HG02840 (cell line): ENCODE data around the gene TOM1L1.

ENCODE experiments used
- ATAC-seq: cut with Tn5 transposase; IDR thresholded peaks from one replicate; pipeline ENCODE4 v1.9.1; 2021; ENCODE audit warnings: mild to moderate bottlenecking, moderate library complexity, moderate number of reproducible peaks; ENCODE audit not compliant: unreplicated experiment, low FRiP score

The TOM1L1 gene

DNA sequence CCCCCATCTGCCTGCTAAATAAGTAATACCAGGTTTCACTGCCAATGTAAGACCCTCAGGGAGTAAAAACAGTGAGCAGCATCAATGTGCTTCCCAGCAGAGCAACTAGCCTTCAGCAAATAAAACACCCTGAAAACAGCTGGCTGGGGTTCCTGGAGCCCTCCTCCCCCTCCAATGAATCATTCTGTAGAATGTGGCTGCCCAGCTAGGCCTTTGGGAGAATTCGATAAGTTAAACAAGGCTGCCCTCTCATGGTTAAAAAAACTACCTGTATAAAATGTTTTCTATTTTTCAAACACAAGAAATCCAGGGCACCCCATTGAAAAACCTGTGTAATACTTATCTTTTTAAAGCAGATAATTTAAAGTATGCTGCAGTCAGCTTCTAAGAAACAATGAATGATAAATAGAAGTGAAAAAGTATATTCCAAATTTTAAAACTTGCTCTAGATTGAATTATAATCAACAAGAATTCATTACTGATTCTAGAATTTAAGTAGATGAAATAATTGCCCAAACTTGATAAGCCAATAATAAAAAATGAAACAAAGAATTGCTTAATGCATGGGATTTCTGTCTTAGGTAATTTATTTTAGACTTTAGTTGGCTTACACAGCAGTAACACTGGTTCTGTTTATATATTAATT, 9.4 kb upstream of the TOM1L1 start:
- no peak for ATAC-seq

DNA sequence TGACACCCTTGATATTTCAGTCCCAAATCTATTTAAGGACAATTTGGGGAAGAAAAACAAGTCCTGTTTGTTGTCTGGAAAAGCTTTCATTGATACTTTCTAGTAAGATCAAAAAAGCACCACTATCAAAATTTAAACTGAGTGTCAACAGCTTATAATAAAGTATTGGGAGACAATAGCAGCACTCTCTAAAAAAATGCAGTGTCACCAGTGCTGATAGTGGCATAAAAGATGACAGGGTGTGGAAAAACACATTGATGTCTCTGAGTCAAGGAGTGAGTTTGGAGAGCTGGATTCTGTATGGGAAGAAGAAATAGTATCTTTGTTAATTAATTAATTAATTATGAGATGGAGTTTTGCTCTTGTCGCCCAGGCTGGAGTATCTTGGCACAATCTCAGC, 8.3 kb upstream of the TOM1L1 start:
- no peak for ATAC-seq

DNA sequence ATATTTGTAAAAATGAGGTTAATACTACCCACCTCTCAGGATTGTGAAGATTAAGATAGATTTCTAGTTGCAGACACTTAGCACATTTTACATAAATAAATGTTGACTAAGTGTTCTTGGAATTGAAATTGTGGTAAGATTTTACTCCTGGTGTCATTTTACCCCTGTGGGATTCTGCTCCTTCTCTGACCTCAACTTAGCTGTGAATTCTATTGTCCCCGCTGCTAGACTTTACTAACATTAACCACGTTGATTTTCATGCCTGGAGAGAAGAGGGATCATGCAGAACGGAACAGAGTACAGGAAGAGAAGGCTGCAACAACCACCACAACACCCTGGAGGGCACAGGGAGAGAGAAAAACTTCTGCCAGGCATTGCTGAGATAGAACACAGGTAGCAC, 2.1 kb upstream of the TOM1L1 start:
- no peak for ATAC-seq

DNA sequence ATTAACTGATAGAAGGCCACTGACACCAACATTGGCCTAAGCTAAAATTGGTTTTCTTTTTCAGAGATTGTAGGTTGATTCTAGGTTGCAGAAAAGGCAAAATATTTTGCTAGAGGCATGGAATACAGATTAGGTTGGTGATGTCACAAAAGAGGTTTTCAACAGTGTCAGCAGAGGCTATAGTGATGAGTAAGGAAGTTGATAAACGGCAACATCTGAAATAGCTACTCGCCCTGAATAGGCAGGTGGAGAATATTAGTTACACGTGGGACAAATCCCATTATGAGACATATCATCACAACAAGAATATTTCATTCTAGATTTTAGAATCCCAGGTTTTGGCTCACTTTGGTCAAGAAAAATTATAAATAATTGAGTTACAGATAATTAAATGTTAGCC, 1.5 kb upstream of the TOM1L1 start:
- no peak for ATAC-seq

DNA sequence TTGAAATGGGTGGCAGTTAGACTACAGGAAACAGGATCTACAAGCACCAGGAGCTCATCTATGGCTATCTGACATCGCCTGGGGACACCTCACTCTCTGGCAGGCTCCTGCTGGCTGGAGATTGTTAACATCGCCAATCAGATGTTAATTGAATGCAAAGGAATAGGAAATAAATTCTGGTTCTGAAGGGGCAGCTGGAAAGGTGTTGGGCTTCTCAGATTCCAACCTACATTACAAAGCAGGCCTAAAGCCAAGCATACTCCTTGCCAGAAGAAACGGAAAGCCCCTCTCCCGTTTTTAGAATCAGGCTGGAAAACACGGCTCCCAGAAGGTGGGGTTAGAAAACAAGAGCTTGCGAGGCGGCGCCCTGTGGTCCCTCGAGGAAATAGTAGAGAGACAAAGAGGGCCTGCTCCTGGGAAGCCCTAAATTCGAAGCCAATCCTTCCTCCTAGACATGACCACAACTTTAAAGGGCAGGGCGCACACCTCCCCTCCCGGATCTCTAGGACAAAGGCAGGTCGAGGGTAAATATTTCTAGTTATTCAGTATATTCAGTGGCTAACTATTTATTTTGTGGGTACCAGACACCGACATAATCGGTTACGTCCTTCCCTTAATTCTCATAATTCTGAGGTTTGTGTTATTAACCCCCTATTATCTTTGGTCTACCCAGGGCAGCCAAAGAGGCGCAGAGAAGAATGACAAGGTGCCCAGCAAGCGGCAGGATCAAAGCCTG, 763 bp upstream of the TOM1L1 start:
- ATAC-seq, result no peak

DNA sequence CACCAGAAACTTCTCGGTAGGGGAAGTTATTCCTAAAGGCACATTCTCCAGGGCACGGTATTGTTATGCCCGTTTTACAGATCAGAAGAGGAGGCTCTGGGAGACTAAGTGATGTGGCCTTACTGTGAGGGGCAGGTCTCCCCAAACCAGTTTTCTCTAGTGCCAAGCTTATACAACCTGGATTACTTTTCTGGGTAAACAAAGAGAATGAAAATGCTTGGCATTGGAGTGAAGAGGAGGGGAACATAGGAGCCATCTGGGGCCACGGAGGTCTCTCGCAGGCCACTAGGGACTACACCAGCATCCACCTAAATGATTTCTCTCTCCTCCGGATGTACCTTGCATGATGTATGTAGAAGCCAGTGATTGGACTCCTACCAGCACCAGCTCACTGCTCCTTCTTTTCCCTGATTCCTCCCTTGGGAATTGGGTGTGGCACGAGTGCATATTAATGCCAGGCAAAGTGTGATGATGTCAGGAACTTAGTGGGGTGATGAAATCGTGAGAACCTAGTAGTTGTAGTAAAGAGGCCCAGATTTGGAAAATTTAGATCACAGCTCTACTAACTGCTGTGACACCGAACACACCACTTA, 674 bp downstream of the TOM1L1 start:
- ATAC-seq, result no peak

DNA sequence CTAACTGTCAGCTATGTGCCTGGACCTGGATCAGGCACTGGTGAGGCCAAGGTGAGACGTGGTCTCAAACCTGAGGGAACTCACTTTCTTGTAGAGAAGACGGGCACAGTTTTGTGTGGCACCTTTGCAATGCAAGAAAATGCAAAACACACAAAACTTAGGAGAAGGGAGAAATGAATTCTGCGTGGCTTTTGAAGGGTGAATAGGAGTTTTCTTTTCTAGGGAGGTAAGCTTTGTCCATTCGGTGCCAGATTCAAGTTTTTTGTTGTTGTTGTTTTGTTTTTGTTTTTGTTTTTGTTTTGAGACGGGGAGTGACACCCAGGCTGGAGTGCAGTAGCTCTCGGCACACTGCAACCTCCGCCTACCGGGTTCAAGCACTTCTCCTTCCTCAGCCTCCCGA, 1.4 kb downstream of the TOM1L1 start:
- ATAC-seq, result no peak

DNA sequence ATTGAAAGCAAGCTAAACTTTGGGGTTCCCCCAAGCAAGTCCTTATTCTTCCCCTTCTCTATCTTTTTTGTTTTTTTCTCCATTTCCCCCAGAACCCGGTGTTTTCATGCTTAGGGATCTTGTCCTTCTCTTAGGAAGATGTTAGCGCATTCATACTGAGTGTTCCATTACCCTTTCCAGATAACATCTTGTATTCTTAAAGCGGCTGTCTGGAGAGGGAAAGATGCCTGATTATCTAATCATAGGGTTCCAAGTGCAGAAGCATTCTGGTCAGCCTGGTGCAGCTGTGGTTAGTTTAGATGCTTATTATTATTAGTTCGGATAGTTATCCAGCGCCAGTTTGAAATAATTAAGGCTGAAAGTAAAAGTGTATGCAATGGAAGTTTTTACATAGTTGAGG, 2.0 kb downstream of the TOM1L1 start:
- ATAC-seq, result no peak

DNA sequence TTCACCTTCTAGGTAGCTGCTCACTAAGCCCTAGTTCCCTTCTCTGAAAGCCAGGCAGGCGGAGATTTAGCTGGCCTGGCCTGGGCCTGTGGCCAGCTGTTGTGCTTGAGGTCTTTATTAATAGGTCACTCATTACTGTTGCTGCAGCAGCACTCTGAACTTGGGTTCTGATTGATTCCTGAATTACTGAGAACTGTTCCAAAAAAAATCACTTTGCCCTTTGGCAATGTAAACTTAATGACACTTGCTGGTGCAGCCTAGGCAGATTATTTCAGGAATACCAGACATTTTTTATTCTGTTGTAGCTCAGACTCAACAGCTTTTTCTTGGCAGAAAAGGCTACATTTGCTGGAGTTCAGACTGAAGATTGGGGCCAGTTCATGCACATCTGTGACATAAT, 2.7 kb downstream of the TOM1L1 start:
- ATAC-seq, result no peak

DNA sequence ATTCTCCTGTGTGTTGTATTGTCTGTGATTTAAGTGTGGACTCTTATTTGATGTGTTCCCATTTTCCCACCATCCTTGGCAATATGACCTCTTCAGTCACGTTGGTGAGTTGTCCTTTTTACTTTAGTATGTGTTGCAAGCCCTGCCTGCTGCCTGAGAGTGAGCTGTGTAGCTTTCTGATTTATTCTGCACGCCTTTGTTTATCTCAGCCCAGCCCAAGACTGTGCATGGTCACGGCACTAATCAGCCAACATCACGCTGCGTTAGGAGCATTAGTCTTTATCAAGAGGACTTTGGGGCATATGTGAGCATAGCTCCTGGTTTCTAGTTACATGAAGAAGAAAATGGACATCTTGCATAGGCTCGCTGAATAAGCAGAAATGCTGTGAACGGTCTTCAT, 6.0 kb downstream of the TOM1L1 start:
- no peak for ATAC-seq

DNA sequence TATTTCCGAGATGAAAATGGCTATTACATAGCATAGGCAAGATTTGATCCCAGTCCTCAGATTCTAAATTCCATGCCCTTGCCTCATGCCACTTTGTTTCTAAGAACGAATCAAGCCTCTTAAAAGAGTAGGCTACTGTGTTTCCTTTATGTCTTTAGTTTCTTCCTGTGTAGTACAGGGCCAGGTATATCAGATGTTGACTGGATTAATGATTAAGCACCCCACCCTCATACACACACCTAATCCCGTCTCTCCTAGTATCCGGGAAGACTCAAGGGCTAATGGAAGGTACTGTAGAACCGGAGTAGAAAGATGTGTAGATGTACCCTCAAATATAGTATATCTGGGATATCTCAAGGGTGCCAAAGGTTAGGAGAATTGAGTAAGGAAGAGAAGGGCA, 6.7 kb downstream of the TOM1L1 start:
- no peak for ATAC-seq

DNA sequence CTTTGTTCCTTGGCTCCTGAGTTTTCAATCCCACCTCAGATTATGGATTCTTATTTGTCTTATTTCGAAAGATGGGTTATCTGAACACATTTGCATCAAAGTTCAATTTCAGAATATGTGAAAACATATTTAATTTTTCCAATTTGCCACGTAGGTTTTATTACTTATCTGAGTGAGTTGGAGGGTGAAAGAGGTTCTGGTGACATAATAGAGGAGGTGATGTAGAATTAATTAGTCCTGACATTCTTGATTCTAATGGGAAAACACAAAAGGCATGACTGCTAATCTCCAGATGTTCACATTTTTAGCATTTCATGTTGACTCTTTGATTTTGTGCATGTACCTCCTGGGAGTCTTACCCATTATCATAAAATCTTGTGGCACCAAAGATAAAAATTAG, 9.1 kb downstream of the TOM1L1 start:
- no peak for ATAC-seq

DNA sequence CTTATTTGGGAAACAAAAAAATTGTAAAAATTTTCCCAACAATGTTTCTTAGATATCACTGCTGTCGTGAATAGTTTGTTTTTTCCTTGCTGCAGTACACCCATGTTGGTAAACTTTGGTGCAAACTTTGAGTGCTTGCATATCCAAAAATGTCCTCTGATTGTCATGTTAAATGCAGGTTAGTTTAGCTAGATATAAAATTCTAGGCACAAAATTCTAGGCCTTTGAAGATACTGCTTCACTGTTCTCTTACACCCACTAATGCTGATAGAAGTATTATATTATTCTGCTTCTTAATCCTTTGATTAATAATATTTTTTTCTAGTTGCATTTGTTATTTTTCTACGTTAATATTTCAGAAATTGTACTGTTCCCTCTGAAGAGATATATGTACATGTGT, 16.1 kb downstream of the TOM1L1 start:
- ATAC-seq, result no peak

DNA sequence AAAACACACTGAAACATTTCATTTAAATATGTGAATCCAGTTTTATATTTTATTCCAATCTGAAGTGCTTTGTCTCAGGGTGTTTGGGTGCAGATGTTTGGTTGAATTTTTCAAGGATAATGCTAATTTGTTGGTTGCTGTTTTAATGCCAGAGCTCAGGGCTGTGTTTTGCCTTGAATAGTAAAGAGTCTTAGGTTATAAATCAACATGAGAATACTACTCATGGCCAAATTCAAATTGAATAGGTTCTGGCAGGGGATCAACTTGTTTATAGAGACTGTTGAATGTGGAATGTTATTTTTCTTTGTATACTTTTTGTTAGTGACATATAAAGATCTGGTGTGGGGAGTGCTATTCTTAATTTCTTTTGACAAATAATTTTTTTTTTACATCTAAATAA, 18.8 kb downstream of the TOM1L1 start:
- ATAC-seq, result no peak

DNA sequence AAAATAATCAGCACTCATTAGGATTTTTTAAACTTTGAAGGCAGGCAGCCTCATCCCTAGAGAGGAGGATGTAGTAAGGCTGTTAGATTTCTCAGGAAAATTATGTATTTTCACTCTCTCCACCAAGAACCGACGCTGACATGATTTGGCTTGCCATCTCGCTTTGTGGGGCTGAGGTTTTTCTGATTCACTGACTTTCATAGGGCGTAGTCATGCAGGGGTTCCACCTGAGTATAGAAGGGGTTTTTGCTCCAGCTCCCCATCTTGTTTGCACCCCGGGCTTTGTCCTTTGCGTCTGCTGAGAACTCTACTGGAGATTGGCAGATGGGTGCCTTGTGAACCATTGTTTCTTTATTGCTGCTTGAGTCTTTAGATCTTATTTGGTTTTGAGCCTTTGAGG, 20.2 kb downstream of the TOM1L1 start:
- no peak for ATAC-seq

DNA sequence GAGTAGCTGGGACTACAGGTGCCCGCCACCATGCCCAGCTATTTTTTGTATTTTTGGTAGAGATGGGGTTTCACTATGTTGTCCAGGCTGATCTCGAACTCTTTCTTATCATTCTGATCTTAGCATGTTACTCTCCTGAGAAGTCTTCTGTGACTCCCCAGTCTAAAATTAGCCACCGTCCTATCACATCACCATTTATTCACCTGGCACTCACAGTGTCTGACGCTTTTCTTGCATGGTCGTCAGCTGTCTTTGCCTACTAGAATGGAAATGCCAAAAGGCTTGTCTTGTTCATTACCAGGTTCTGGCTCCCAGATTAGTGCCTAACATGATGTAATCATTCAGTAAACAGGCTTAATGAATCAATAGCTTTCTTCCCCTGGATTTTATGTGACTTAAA, 23.8 kb downstream of the TOM1L1 start:
- ATAC-seq, result no peak

DNA sequence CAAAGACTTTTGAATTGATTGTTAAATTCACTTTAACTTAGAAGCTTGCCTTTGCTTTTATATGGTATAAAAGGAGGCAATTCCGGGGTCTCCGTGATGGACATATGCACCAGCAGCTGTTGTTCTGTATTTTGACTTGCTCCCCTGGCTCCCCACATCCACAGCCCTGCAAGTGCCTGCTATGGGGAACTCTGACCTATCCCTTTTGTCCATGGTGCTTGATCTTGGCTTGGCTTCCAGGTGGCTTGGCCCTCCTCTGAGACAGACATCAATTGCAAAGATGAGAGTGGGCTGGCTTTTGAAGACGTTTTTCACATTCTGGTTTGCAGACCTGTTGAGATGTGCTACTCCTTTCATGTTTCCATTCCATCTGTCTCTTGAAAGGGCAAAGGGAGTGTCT, 26.9 kb downstream of the TOM1L1 start:
- no peak for ATAC-seq

DNA sequence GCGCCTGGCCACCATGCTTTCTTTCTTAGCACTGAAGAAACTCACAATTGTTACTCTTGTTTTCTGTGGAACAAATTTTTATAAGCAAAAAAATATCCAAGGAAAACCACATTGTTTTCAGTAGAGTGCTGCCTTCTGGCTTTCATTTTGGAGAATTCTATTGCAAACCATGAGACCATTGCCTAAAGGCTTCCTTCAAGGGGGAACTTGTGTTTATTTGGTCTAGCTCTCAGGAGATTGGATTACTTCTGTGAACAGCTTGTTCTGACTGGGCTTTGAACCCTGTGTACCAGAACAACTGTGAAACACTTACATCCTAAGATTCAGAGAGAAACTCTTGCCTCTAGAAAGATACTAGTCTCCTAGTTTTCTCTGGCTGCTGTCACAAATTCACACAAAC, 32.1 kb downstream of the TOM1L1 start:
- ATAC-seq, result no peak

DNA sequence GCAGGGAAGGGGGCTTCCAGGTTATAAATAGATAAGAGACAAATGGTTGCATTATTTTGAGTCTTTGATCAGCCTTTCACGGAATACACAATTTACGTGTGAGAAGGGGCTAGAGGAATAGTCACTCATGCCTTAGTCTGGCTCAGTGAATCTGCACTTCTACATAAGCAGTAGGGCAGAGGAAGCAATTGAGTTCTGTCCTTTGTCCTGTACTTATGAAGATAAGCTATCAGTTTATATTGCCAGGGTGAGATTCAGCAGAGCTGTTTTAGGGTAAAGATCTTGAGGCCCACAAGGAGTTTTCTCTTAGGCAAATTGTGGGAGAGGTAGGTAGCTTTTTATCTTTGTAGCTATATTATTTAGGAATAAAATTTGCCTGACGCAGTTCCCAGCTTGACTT, 33.3 kb downstream of the TOM1L1 start:
- ATAC-seq, result no peak

DNA sequence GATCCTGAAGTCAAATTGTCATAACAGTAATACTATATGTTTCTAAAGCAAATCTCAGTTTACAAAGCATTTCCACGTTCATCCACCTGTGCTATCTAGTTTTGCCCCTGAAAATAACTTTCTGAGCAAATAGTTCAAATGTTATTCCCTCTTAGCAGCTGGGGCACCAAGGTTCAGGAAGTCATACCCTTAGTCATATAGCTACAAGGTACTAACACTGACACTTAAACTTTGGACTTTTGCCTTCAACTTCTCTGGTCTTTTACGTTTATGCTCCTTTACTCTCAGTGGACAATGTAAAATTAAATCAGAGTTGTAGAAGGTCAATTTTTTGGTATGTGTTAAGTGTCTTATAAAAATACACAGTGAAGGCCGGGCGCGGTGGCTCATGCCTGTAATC, 34.8 kb downstream of the TOM1L1 start:
- ATAC-seq, result no peak

DNA sequence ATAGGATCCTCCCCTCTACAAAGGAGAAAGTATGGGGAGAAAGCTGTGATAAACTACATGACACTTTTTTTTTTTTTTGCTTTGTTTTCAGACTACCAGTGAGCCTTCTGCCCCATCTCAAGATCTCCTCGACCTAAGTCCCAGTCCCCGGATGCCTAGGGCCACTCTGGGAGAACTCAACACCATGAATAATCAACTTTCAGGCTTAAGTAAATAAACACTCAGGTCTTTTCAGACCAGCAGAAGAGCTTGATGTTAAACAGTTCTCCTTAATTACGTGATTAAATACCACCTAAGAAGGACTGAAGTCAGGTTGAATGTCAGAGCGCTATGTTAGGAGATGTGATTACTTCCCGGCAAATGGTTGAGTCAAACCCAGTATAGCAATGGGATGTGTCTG, 36.4 kb downstream of the TOM1L1 start:
- ATAC-seq, result no peak

DNA sequence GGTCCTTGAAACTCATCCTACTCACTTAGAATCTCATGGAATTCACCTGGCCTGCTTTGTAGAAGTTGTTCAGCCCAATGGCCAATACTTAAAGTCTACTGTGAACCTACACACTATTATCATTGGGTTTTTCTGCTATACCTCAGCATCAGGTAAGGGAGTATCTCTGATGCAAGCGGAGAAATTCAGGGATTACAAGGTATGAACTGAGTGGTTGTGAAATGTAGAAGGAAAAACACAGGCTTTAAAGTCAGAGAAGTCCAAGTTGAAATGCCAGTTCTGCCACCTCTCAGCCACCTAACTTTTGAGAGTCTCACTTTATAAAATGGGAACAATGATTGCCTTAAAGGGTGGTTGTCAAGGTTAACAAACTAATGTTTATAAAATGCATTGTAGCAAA, 36.8 kb downstream of the TOM1L1 start:
- ATAC-seq, result no peak
